Panc1 (cell line): ENCODE data around the gene ASXL2. TPM values are rescaled to one million over a fixed set of nuclear protein-coding genes. Genes with fewer than 3 reads are reported as not detected.

ENCODE experiments used
- ATAC-seq: fragments of 200-7000 bp; cut with Tn5 transposase; 2 replicates; pipeline ENCODE4 v1.9.1; 2020; ENCODE audit warnings: mild to moderate bottlenecking, moderate library complexity
- BruUV-seq: library from RNA; stranded (reverse); fragments of 400-500 nt; replicated peaks from 2 replicates; lab custom pipeline; 2021; lab: Mats Ljungman, UMichigan
- CTCF ChIA-PET: fragments of 300-600 bp; sonication (Branson Sonifier 250); formaldehyde crosslinking; loops from one replicate; lab custom pipeline; 2022; ENCODE audit warnings: antibody characterized with exemption; lab: Charles Lee
- POLR2A ChIA-PET: fragments of 300-600 bp; sonication (Branson Sonifier 250); formaldehyde crosslinking; loops from one replicate; lab custom pipeline; 2022; ENCODE audit warnings: antibody characterized with exemption; lab: Charles Lee
- DNase-seq: peaks from one replicate; pipeline ENCODE4 v3.0.0-alpha.2; 2010; ENCODE audit warnings: low read depth, low spot score
- H3K27ac ChIP-seq: 2 replicates; pipeline ENCODE4 v1.5.1; 2011; ENCODE audit warnings: mild to moderate bottlenecking, low read length, inconsistent platforms
- H3K27me3 ChIP-seq: fragments of 200-500 bp; sonication (Bioruptor generic); 2 replicates; pipeline ENCODE4 v1.6.0; 2014; ENCODE audit warnings: low read length, inconsistent platforms; ENCODE audit not compliant: control insufficient read depth, insufficient read depth
- H3K36me3 ChIP-seq: fragments of 200-500 bp; sonication (Bioruptor generic); 2 replicates; pipeline ENCODE4 v1.5.1; 2014; ENCODE audit warnings: inconsistent platforms, mild to moderate bottlenecking, low read length, moderate library complexity; ENCODE audit not compliant: control insufficient read depth, insufficient read depth
- H3K4me1 ChIP-seq: 2 replicates; pipeline ENCODE4 v1.5.1; 2011; ENCODE audit warnings: inconsistent platforms, mild to moderate bottlenecking, low read length, moderate library complexity; ENCODE audit not compliant: control insufficient read depth, insufficient read depth
- H3K4me3 ChIP-seq, 2 experiments: 2 replicates each; pipeline ENCODE4 v1.5.1; 2011 to 2012; ENCODE audit warnings: low read depth in 2 of 2, low read length in 2 of 2, mild to moderate bottlenecking in 2 of 2, inconsistent platforms in 1 of 2, moderate library complexity in 1 of 2
- H3K9me3 ChIP-seq: fragments of 200-500 bp; sonication (Bioruptor generic); 2 replicates; pipeline ENCODE4 v1.5.1; 2014; ENCODE audit warnings: low read depth, mild to moderate bottlenecking, inconsistent platforms, low read length, moderate library complexity; ENCODE audit not compliant: control insufficient read depth, insufficient read depth
- CTCF ChIP-seq: fragments of 450-650 bp; IDR thresholded peaks from 2 replicates; pipeline ENCODE4 v1.5.1; 2017; ENCODE audit warnings: mild to moderate bottlenecking
- POLR2AphosphoS5 ChIP-seq: IDR thresholded peaks from 2 replicates; pipeline ENCODE4 v1.6.1; 2012; ENCODE audit warnings: mild to moderate bottlenecking, low read depth, low read length, moderate library complexity
- SIN3A ChIP-seq: IDR thresholded peaks from 2 replicates; pipeline ENCODE4 v1.6.1; 2012; ENCODE audit warnings: low read depth, mild to moderate bottlenecking, low read length, moderate library complexity, borderline replicate concordance; ENCODE audit not compliant: insufficient read depth
- TCF7L2 ChIP-seq: IDR thresholded peaks from 2 replicates; pipeline ENCODE4 v1.6.1; 2011; ENCODE audit warnings: mild to moderate bottlenecking, low read depth, low read length, inconsistent platforms
- in situ Hi-C: cut with HindIII; loops from 2 replicates; pipeline ENCODE4 v1.10.0; 2016; ENCODE audit warnings: low sequenced_read_pairs, low pct_unique_long_range_greater_than_20kb
- intact Hi-C: fragments of 100-400 bp; cut with micrococcal nuclease; formaldehyde crosslinking; loops from one replicate; pipeline ENCODE4 v1.10.0; 2022; ENCODE audit not compliant: unreplicated experiment
- total RNA-seq: library from RNA; stranded (reverse); gene quantifications from one replicate; pipeline ENCODE4 v1.2.1, GENCODE V29; 2021; ENCODE audit not compliant: unreplicated experiment
- TF ChIP-seq, protein P1 (sequence below), 2 experiments: IDR thresholded peaks; 2 replicates each; pipeline ENCODE4 v1.6.1; 2011 to 2012; ENCODE audit warnings: low read depth in 2 of 2, control low read depth in 1 of 2, low read length in 1 of 2, mild to moderate bottlenecking in 1 of 2, moderate library complexity in 1 of 2; ENCODE audit not compliant: insufficient read depth in 1 of 2

ASXL2 gene
- total RNA-seq, 1 experiment from 2014 or later = 43.4 TPM

DNA sequence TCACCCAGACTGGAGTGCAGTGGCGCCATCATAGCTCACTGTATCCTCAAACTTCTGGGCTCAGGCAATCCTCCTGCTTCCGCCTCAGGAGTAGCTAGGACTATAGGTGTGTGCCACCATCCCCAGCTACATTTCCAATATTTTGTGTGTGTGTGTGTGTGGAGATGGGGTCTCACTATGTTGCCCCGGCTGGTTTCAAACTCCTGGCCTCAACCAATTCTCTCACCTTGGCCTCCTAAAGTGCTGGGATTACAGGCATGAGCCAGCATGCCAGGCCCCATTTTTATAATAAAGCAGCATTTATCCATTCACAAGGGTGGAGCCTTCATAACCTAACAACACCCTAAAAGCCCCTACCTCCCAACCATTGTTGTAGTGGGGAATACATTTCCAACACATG lies 152.4 kb downstream of the ASXL2 start:
- no peak for TF ChIP-seq POLR2AphosphoS5
- TF ChIP-seq CTCF = no peak
- no peak for TF ChIP-seq TCF7L2
- no peak for TF ChIP-seq SIN3A
- TF ChIP-seq, protein P1, sequence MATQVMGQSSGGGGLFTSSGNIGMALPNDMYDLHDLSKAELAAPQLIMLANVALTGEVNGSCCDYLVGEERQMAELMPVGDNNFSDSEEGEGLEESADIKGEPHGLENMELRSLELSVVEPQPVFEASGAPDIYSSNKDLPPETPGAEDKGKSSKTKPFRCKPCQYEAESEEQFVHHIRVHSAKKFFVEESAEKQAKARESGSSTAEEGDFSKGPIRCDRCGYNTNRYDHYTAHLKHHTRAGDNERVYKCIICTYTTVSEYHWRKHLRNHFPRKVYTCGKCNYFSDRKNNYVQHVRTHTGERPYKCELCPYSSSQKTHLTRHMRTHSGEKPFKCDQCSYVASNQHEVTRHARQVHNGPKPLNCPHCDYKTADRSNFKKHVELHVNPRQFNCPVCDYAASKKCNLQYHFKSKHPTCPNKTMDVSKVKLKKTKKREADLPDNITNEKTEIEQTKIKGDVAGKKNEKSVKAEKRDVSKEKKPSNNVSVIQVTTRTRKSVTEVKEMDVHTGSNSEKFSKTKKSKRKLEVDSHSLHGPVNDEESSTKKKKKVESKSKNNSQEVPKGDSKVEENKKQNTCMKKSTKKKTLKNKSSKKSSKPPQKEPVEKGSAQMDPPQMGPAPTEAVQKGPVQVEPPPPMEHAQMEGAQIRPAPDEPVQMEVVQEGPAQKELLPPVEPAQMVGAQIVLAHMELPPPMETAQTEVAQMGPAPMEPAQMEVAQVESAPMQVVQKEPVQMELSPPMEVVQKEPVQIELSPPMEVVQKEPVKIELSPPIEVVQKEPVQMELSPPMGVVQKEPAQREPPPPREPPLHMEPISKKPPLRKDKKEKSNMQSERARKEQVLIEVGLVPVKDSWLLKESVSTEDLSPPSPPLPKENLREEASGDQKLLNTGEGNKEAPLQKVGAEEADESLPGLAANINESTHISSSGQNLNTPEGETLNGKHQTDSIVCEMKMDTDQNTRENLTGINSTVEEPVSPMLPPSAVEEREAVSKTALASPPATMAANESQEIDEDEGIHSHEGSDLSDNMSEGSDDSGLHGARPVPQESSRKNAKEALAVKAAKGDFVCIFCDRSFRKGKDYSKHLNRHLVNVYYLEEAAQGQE (IDR thresholded peaks at IDR 0.05; ENCODE audit: insufficient read depth in 1 of 2, low read depth in 2 of 2, low read length in 1 of 2) = no peak
- BruUV-seq = no TSS peak

GRCh38 chr2:25724756-25725155 lies 153.5 kb downstream of the ASXL2 start:
- Histone ChIP-seq H3K36me3 (no peaks in the 10 kb centered on the region), H3K27me3 (peaks cover 3% of the 10 kb centered on the region), H3K4me1 (no peaks in the 10 kb centered on the region), H3K27ac (no peak overlapping the region), H3K9me3 (no peaks in the 10 kb centered on the region), H3K4me3 (no peak overlapping the region)
- intact Hi-C loops = no loop called here
- BruUV-seq = no TSS peak
- ChIA-PET CTCF (interaction anchor here (0.6 kb wide), 1 partner anchor 473 kb away, joined by 9 read pairs; no protein-coding TSS in a partner anchor), POLR2A (no interaction called here)
- ATAC-seq = no peak
- no peak for DNase-seq
- no peak for TF ChIP-seq POLR2AphosphoS5
- no peak for TF ChIP-seq CTCF
- TF ChIP-seq SIN3A = no peak
- TF ChIP-seq TCF7L2 = no peak
- TF ChIP-seq, protein P1 (IDR thresholded peaks at IDR 0.05; ENCODE audit: insufficient read depth in 1 of 2, low read depth in 2 of 2, low read length in 1 of 2) = no peak
- in situ Hi-C loops = no loop called here

More for the DNA sequence above, 152.4 kb downstream of the ASXL2 start:
- Histone ChIP-seq H3K27me3 (no peaks in the 10 kb centered on the region; the same call in none of the 2 replicates), H3K9me3 (no peaks in the 10 kb centered on the region), H3K4me3 (no peak overlapping the region), H3K4me1 (no peaks in the 10 kb centered on the region), H3K27ac (no peak overlapping the region), H3K36me3 (no peaks in the 10 kb centered on the region)
- ChIA-PET POLR2A (no interaction called here), CTCF (no interaction called here)
- DNase-seq (no peak), ATAC-seq (no peak)
- intact Hi-C loops (no loop called here), in situ Hi-C loops (no loop called here)
